GM12891 (cell line): Measurements from ENCODE around the gene RALGAPA2.
A peak's percentile ranks its signal among the peaks of the same experiment; 100 is the strongest.

Source experiments
- DNase-seq: peaks from one replicate; pipeline ENCODE4 v3.0.0; 2011; ENCODE audit warnings: low spot score; ENCODE audit not compliant: insufficient read length
- FAIRE-seq: peaks from 2 replicates; lab custom pipeline; 2011; peaks lifted over from hg19 to GRCh38; lab: Jason Lieb, UNC
- PAX5 ChIP-seq: IDR thresholded peaks from 2 replicates; pipeline ENCODE4 v1.6.1; 2011; ENCODE audit warnings: low read length, moderate library complexity, mild to moderate bottlenecking; ENCODE audit not compliant: insufficient read depth, severe bottlenecking
- POLR2A ChIP-seq: IDR thresholded peaks from 2 replicates; pipeline ENCODE4 v1.6.1; 2011; ENCODE audit warnings: low read depth, low read length, control low read depth
- POLR2AphosphoS5 ChIP-seq: IDR thresholded peaks from 2 replicates; pipeline ENCODE4 v1.6.1; 2011; ENCODE audit warnings: low read depth, low read length, control low read depth
- POU2F2 ChIP-seq: IDR thresholded peaks from 2 replicates; pipeline ENCODE4 v1.6.1; 2011; ENCODE audit warnings: low read depth, mild to moderate bottlenecking, control low read depth, low read length, moderate library complexity
- SPI1 ChIP-seq: IDR thresholded peaks from 2 replicates; pipeline ENCODE4 v1.6.1; 2011; ENCODE audit warnings: low read depth, low read length, control low read depth
- TAF1 ChIP-seq: IDR thresholded peaks from 2 replicates; pipeline ENCODE4 v1.6.1; 2011; ENCODE audit warnings: low read depth, low read length, control low read depth

RALGAPA2 gene

DNA sequence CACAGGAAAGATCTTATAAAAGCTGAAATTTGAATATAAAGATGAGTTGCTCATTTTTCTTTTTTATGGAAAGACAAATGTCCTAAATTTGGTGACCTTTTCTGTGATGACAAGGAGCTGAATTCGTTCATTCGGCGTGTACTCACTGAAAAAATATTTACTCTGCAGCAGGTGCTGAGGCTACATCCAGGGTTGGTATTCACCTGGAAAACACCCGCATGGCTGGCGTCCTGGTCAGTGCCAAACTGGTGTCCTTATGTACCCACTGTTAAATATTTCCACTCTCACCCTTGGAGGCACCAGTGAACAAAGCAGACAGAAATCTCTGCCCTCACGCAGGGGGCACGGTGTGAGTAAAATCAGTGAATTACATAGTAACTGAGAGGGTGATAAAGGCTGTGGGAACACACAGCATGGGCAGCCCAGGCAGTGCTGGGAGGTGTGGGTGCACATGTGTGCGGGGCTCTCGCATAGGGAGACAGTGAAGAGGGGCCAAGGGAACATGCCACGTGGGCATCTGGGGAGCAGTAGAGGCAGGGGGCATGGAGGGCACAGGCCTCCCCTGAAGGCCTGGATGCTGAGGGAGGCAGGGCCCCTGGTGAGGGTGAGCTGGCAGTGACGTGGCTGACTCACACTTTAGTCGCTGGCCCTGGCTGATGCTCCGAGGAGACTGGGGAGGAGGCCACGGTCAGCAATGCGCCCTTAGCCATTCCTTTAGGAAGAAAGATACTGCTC lies 254.9 kb downstream of the RALGAPA2 start:
- DNase-seq, result no peak
- TF ChIP-seq POLR2AphosphoS5, result no peak
- no peak for TF ChIP-seq PAX5
- TF ChIP-seq POU2F2, result no peak
- no peak for TF ChIP-seq POLR2A
- TF ChIP-seq SPI1, result no peak
- TF ChIP-seq TAF1, result no peak
- FAIRE-seq, result no peak

DNA sequence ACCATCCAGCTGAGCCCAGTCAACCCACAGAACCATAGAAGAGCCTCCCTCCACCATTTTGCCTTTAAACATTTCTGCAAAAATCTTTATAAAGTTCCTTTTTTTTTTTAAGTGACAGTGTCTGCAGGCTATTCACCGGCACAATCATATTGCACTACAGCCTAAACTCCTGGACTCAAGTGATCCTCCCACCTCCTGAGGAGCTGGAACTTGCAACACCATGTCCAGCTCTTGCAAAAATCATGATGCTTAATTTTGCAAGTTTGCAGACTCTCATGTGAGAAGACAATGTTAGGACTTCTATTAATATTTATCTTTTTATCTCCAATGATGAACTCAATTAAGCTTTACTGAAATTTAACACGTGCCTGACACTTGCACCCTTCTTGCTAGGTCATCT lies 255.7 kb downstream of the RALGAPA2 start:
- TF ChIP-seq POU2F2 (no peak), POLR2A (no peak), SPI1 (no peak), POLR2AphosphoS5 (no peak), TAF1 (no peak), PAX5 (no peak)
- FAIRE-seq (no peak), DNase-seq (no peak)

DNA sequence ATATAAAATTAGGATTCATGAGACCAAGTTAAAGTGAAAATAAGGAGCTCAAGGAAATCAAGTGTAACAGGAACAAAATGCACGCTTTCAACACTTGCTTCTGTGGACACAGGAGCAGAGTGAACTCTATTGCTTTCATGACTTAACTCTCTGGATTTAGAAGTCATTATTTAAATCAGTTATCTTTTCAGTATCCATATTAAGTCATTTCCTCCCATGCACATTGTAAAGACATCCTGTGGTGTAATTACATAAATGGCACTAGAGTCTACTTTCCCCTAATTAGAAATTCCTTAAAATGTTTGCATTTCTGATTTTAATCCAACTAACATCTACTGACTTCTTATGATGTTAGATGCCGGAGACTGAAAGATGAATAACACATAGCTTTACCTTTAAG lies 256.5 kb downstream of the RALGAPA2 start:
- FAIRE-seq, result no peak
- no peak for TF ChIP-seq POLR2AphosphoS5
- TF ChIP-seq POLR2A, result no peak
- no peak for TF ChIP-seq POU2F2
- TF ChIP-seq SPI1, result no peak
- no peak for TF ChIP-seq TAF1
- no peak for TF ChIP-seq PAX5

DNA sequence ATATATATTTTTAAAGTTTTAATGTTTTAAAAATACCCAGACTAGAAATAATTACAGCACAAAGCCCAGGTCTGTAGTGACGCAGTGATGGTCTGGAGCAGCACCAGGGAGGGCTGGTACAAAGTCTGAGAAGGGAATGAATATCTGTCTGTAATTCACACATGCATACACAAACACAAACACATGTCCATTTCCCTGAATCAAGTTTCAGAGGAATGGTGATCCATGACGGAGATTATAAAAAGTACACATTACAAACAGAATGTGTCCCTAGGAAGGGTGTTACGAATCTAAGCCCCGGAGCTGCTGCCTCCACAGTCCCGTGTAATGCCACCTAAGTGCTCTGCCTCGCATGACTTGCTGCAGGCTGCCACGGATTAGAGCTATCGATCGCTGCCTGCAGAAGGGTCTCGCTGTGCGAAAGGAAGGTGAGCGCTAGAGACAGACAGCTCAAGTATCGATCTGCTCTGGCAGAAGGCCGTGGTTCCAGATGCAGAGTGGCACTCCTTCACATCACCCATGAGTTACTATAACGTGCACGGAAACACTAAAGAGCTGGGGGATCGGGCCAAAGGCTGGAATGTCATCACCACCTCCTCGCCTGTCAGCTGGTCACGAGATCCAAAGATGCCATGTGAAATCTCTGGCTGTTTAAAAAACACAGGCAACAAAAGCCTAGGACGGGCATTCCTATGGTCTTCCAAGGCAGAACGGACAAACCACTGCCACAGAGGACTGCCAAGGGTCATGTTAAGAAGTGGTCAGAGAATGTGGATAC lies 257.4 kb downstream of the RALGAPA2 start:
- DNase-seq (no peak), FAIRE-seq (no peak)
- TF ChIP-seq POLR2A (no peak), TAF1 (no peak), POLR2AphosphoS5 (no peak), POU2F2 (no peak), PAX5 (no peak), SPI1 (no peak)

More for the DNA sequence above, 256.5 kb downstream of the RALGAPA2 start:
- DNase-seq, result no peak

DNA sequence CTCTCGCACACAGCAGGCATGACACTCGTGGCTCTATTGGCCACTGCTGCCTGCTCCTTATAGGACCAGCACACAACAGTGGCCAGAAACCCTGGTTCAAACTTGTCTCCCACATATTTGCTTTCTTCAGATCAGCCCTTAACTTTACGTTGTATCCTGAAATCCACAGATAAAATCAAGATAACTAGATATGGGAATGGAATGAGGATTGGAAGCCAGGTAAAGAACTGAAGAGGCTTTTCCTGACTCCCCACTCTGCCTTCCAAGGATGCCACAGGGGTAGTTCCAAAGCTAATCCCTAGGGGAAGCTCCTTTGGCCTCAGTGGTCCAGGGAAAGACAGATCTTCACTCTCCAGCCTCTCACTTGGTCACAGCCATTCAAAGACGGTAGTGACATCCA lies 258.1 kb downstream of the RALGAPA2 start:
- DNase-seq, result no peak
- TF ChIP-seq POLR2A (no peak), PAX5 (no peak), TAF1 (no peak), POU2F2 (no peak), SPI1 (no peak), POLR2AphosphoS5 (no peak)
- no peak for FAIRE-seq

DNA sequence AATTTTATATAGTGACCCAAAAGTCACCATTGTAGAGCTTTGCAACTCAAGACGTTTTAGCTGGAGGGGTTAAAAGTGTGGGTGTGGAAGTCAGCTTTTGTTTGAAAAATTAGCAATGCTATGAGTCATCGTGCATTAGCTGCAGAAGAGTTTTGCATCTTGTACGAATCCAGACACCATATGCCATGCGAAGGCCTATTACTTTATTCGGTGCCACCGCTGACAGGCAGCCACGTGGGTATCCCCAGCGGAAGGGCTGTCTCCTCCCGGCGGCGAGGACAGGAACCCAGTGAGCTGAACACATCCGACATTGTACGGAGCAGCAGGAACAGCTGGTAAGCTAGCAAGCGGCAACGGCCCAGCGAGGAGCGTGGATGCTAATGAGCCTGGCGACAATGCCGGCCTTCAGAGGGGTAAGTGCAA lies 260.2 kb downstream of the RALGAPA2 start:
- peak; percentile 25 for DNase-seq
- TF ChIP-seq POLR2AphosphoS5 (0 out of 2 replicates have a peak, but pooled peaks have one; percentile 25), SPI1 (no peak), POU2F2 (peak; percentile 68)
- peak; percentile 93 for FAIRE-seq

DNA sequence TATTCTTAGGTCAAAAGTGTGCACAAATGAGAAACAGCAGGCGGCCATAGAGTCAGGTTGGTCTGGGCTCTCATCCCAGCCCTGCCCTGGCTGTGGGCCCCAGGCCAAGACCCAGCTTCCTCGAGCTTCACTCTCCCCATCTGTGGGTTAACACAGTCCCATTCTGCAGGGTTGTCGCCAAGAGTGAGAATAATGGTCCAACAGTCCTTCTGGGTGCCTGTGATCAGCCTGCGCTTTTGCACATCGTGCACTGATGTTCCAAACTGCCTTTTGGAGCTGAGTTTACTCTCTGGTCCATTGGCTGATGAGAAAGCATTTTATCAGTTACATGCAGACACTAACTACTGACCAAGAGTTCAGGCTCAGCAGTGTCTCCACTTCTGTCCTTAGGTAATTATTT lies 261.9 kb downstream of the RALGAPA2 start:
- DNase-seq, result no peak
- no peak for FAIRE-seq
- no peak for TF ChIP-seq TAF1

DNA sequence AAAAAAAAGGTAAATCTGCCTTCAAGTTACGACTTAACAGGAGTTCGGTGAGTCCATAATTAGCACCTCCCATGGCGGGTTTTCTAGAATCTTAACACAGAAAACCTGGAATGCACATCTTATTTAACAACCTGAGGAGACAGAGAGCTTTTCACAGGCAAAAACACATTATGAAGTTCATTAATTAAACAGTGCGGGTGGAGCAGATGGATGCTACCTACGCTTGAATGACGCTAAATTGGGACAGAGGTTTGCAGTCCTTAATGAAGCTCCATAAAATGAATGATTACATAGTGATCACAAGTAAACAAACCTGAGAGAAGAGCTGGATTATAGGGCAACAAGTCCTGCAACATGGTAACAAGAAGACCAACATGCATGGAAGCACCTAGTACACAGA lies 263.6 kb downstream of the RALGAPA2 start:
- DNase-seq, result no peak
- no peak for FAIRE-seq
- TF ChIP-seq PAX5 (no peak), SPI1 (no peak), POLR2AphosphoS5 (no peak), POU2F2 (no peak), POLR2A (no peak), TAF1 (no peak)

DNA sequence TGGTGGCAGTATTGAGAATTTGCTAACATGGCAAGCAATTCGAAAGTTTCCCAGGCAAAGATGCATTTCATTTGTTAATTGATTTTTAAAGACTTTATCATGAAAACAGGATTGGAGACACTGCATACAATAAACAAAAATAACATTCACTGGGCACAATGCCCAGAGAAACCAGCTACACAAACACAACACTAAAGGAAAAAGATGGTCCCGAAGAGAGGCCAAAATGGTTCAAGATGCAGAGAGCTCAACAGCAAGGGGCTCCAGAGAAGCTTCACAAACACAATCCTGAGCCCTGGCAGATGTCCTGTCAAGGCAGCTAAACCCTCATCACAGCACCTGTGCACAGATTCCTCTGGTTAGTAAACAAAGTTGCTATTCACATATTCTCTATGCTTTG lies 265.2 kb downstream of the RALGAPA2 start:
- no peak for TF ChIP-seq POU2F2
- no peak for TF ChIP-seq POLR2A
- FAIRE-seq, result no peak
- no peak for DNase-seq

DNA sequence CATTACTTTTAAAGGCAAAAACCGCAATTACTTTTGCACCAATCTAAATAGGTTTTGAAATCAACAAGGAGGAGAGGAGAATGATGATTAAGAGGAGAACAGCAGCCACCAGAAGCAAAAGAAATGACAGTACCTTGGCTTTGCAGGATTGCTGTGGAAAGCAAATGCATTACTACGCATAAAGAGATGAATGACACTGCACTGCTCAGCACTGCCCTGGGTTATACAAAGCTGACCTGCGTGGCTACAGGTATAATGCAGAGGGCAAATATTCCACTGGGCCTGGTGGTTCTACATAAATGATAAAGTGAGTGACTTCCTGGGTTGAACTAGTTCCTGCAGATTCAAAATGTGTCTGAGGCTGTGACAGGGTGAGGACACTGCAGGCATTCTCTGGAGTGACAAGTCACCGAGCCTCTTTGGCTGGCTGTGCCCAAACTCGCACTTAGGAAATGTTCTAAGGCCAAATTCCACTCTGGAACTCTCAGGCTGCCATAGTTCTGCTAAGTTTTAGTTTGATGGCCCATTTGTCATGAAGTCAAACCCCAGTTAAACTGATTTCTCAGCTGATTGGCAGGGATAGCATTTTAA lies 265.9 kb downstream of the RALGAPA2 start:
- FAIRE-seq, result peak; percentile 41
- no peak for TF ChIP-seq SPI1
- no peak for DNase-seq
